ENCODE data around the gene STIP1.
"Not testable (repeated sequence)": the region's sequence is repeated elsewhere in the genome, so short reads cannot be mapped to it uniquely, and the experiment has no call there.

STIP1 gene

DNA sequence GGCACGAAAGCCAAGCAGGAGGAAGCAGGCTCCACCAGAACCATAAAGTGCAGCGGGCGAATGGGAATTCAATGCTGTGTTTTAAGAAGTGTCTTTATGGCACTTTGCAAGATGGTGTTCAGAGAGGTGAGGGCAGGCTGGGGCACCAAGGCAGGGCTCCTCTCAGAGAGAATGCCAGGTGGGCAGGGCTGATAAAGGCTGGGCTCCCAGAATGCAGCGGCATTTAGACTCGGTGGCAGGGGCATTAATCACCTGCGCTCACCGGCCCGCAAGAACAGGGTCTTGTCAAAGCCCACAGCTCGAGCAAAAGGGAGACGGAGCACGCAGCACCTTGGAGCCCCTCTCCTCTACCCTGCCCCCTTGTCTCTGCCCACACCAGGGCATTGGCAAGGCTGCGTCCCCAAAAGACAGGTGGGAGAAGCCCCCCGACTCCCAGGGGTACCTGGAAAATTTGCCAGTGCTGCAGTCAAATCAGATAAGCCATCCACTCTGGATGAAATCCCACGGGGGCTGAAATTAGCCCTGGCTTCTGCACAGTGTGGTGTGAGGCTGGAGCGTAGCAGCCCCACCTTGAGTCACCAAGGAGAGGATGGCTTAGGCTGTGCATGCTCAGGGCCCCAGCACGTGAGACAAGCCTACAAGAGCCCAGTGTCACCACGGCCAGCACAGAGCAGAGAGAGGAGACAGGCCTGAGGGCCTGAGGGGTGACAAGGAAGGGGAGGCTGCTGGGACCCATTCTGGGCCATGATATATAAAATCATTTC, 28.2 kb upstream of the STIP1 start:
- DNase-seq (ENCODE audit: low read depth), result no peak

DNA sequence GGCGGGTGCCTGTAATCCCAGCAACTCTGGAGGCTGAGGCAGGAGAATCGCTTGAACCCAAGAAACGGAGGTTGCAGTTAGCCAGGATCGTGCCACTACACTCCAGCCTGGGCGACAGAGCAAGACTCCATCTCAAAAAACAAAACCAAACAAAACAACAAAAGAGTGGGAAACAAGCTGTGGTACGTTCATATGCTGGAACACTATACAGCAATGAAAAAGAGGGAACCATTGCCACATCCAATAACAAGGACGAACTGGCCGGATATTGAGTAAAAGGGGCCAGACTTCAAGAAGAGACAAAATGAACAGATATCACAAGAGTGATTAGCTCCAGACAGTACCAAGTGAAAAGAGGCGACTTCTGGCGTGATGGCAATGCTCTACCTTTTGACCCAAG, 24.9 kb upstream of the STIP1 start:
- DNase-seq (ENCODE audit: low read depth), result no peak

DNA sequence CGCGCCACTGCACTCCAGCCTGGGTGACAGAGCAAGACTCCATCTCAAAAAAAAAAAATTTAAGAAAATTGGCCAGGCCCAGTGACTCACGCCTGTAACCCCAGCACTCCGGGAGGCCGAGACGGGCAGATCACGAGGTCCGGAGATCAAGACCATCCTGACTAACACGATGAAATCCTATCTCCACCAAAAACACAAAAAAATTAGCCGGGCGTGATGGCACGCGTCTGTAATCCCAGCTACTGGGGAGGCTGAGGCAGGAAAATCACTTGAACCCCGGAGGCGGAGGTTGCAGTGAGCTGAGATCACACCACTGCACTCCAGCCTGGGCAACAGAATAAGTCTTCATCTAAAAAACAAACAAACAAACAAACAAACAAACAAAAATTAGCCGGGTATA, 23.2 kb upstream of the STIP1 start:
- not testable (repeated sequence) for DNase-seq (ENCODE audit: low read depth)

DNA sequence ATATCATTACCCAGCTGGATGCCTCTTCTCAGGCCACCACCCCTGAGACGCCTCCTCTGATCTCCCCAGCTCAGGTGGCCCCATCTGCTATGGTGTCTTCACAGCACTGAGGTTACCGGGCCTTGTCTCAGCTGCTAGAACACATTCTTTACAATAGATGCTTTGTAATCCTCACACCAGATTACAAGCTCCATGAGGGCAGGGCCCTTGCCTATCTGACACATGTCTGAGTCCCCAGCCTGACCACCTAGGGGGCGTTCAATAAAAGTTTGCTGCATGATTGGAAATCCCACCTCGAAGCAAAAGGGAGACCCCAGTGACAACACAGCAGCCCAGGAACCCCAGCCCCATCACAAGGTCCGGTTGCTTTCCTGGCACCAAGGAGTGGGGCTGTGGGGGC, 22.0 kb upstream of the STIP1 start:
- no peak for DNase-seq (ENCODE audit: low read depth)

DNA sequence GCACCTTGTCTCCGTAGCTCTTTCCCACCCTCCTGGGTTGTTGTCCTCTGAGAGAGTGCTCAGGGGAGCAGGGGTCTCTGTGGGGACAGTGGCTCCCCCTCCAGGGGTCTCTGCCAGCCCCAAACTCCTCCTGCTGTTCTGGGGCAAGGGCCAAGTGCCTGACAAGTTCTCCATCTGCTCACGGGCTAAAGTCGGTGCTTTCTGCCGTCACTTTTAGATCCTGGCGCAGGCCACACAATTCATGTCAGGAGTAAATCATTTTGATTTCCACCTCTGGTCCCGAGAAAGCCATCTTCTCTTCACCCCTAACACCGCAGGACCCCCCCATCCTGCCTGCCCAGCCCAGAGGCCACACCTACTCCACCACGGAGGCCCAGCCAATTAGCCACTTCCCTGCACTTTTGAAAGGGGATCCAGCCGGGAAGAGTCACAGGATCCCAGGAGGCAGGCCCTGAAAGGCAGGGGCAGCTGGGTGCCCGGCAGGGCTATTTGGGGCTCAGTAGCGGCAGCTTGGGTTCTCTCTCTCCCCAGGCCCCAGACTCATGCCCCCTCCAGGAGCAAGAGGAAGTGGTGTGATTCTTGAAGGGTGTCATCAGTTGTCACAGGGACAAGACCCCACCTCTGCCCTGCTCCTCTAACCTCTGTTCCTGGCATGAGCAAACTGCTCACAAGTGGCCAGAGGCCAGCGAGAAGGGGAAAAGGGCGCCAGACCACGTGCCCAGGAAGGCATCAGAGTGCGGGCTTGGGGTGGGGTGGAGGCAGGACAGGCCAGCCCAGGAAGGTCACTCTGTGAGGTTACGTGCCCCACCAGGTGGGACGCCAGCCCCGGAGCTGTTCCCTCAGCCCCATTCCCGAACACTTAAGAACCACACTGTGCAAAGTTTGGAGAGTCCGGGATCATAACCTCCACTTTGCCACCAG, 21.3 kb upstream of the STIP1 start:
- no peak for DNase-seq (ENCODE audit: low read depth)

DNA sequence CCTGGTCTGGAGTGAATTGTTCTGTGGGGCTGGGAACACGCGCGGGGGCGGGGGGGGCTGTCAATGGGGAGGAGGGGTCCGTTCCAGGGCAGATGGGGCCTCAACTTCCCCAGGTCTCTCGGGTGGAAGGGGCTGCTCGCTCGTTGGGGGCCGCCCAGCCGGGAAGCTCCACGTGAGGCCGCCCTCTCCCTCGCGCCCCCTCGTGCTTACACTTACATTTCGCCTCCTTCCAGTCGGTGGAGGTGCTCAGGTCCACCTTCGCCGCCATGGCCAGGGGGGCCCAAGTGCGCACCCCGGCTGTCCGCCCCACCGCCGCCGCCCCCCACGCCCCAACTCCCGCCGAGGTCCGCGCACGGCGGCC, 20.5 kb upstream of the STIP1 start:
- no peak for DNase-seq (ENCODE audit: low read depth)

DNA sequence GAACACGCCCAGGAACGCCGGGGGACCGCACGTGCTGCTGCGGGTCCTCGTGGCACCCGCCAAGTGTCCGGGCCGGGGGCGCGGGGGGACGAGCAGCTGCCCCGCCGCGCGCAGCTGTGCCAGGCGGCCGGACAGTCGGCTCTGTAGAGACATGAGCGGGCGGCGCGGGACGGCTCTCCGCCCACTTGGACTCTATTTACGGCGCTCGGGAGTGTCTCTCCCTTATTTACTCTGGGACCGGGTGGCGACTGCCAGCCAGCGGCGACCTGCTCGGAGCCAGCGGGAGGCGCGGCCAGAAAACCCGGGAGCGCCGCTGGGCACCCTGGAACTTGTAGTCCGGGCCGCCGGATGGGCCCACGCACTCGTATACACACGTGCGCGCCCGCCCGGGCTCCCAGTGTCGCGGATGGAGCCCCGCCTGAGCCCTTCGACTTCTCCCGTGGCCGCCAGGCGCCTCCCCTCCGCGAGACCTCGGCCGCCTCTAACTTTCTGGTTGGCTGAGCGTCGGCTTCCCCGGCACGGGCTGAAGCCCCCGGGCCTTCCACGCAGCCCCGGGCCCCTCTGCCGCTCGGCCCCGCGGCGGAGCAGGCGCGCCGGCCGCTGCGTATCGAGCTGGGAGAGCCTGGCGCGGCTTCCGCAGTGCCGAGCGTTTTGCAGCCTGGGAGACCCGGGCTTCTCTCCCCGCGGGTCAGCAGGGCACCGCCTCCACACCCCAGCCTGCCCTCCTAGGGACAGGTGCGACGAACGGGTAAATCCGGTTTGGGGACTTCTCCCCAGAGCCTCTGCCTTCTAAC, 19.9 kb upstream of the STIP1 start, which contains the start of gene MACROD1:
TSS of gene MACROD1 (minus strand) at position 272 of the 794 bp plus-strand sequence. CDS start at position 153, 119 bp downstream.
- DNase-seq (ENCODE audit: low read depth), result peak; percentile 57

DNA sequence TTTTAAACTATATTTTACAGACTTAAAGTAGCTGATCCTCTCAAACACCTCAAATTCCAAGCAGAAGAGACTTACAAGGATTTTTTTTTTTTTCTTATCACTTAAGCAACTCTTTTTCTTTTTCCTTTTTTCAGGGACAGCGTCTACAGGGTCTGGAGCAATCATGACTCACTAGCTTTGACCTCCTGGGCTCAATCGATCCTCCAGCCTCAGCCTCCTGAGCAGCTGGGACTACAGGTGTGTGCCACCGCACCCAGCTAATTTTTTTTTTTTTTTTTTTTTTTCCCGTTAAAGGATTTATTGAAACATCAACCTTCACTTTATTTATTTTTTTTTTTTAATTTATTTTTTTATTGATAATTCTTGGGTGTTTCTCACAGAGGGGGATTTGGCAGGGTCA, 15.6 kb upstream of the STIP1 start:
- DNase-seq (ENCODE audit: low read depth), result no peak

DNA sequence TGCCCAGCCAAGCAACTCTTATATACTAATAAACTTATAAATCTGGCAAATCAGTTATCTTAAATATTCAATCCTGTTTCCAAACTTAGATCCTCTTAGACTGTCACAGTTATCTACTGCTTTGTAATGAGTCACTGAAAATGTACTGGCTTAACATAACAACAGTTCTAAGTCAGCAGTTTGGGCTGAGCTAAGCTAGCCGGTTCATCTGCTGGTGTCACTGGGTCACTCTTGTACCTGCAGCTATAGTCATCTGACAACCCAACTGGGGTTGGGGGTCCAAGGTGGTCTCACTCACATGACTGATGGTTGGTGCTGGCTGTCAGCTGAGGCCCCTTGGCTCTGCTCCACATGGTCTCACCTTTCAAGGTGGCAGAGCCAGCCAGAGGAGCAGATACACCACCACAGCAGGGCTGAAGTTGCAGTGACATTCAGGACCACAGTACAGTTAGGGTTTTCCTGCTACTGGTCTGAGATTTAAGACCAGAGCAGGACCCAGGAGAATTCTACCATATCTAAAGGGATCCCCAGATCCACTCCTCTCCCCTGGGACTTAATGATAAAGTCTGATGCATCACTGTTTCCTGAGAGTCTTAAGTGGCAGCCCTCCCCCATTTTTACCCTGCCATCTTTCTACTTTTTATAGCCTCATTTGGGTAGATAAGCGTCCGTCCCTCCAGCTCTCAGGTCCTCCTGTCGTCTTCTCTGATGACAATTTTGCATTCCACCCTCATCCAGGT, 12.2 kb upstream of the STIP1 start:
- no peak for DNase-seq (ENCODE audit: low read depth)

DNA sequence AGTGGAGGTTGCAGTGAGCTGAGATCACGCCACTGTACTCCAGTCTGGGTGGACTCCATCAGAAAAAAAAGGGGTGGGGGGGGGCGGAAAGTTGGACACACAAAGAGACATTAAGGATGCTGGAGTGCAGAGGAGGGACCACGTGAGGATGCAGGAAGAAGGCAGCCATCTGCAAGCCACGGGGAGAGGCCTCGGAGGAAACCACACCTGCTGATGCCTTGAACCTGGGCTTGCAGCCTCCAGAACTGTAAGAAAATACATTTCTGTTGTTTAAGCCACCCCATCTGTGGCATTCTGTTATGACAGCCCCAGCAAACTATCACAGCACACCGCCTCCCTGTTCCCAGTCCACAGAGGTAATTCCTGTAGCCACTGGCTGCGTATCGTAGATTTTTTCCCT, 9.2 kb upstream of the STIP1 start:
- DNase-seq (ENCODE audit: low read depth), result no peak

DNA sequence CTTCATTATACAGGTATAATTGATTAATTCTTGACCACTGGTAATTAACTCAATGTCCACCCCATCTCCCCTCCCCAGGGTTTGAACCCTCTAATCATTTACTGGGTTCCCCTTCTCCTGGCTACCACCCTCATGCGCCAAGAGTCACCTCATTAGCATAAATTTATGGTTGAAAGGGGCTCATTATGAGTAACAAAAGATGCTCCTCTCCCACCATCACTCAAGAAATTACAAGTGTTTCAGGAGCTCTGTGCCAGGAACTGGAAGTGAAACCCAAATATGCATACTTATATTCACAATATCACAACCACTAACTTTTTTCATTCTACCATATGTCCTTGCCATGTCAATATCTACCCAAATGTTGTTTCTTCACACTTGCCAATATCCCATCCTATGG, 7.8 kb upstream of the STIP1 start:
- no peak for DNase-seq (ENCODE audit: low read depth)

DNA sequence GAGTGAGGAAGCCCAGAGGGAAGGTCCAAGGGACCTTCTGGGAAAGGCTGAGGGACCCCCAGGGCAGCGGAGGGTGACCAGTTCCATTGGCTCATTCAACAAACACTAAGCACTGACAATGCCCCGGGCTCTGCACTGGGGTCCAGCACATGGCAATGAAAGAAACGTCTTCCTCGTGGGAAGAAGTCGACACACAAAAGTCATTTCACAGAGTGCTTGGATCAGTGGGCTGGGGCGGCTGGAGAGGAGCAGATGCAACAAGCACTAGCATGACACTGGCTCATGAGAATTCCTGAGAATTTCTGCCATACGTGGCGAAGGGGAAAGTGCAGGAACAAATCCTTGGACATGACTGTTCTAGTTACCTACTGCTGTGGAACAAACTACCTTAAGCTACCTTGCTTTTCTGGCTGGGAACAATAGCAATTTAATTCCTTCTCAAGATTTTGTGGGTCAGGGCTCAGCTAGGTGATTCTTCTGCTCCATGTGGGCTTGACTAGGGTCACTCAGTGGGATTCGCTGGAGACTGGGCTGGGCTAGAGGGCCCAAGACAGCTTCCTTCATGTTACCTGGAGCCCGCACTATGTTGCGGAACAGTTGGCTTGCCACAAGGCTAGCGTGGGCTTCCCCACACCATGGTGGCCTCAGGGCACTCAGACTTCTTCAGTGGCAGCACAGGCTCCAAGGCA, 6.9 kb upstream of the STIP1 start:
- DNase-seq (ENCODE audit: low read depth), result no peak

DNA sequence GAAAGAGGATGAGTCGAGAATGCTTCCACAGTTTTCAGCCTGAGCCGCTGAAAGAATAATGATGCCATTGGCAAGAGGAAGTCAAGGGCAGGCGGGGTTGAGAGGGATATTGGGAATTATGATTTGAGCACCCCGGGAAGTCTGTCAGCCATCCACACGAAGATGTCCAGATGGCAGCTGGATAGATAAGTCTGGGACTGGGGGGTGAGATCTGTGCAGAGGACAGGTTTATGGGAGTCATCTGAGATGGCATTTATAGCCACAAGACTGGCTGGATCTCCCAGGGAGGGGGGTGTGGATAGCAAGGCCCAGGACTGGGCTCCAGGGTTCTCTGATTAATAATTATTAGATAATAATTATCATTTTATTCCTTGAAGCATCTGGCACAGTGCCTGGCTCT, 5.1 kb upstream of the STIP1 start:
- no peak for DNase-seq (ENCODE audit: low read depth)

DNA sequence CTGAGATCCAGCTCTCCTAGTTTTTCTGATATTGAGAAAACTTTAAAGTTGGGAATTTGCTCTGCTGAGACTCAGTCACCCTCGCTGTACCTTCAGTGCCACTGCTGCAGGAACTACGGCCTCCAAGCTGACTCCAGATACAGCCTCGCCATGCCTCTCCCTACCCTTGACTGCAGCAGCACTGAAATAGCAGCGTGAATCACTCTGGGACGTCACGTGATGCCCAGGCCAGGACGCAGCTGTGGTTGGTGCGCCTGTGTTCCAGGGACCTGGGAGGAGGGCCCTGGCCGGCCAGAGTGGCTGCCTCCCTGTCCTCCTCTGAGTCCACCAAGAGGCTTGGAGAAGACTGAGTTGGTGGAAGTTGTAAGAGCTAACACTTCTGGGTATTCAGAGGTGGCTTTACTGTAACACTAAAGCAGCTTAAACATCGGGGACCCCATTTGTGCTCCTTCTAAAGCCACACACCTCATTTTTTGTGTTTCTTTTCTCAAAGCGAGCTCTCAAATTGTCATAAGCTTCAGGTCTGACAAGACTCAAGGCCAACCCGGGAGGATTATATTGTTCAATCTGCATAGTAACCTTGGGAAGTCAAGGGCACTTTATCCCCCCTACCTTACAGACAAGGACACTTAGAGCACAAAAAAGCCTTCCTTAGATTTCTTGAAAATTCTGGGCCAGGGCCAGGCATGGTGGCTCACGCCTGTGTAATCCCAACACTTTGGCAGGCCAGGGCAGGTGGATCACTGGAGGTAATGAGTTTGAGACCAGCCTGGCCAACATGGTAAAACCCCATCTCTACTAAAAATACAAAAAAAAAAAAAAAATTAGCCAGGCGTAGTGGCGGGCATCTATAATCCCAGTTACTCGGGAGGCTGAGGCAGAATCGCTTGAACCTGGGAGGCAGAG, 4.2 kb upstream of the STIP1 start:
- no peak for DNase-seq (ENCODE audit: low read depth)

DNA sequence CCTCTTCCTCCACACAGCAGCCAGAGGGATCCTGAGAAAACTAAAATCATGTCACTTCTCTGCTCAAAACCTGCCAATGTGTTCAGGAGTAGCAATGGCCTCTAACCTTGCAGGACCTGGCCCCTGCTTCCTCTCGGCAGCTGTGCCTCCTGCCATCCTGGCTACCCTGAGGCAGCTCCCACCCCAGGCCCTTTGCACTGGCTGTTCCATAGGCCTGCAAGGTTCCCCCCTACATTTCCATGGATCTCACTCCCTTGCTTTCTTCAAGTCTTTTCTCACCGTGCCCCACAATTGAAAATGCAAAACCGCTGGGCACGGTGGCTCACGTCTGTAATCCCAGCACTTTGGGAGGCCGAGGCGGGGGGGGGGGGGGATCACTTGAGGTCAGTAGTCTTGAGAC, 2.1 kb upstream of the STIP1 start:
- DNase-seq (ENCODE audit: low read depth), result no peak

DNA sequence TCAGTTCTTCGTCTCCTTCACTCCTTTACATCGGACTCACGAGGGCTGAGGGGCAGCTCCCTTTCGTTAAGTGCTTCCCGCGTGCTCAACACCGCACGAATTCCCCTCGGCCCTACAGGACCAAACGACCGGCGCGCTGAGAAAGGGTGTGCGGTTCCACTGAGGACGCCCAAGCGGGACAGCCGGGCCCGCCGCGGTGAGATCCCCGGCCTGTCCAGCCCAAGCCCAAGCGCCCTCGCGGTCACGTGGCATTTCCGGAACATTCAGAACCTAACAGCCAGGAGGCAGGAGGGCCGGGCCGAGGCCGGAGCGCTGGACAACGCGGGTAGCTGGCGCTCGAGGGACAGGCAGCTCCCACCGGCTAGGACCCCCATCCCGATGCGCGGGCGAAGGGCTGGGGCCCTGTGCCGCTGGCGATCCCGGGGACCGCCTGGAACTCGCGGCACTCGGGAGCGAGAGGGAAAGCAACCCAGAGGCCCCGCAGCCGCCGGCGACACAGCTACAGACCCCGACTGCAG, 737 bp upstream of the STIP1 start:
- no peak for DNase-seq (ENCODE audit: low read depth)

DNA sequence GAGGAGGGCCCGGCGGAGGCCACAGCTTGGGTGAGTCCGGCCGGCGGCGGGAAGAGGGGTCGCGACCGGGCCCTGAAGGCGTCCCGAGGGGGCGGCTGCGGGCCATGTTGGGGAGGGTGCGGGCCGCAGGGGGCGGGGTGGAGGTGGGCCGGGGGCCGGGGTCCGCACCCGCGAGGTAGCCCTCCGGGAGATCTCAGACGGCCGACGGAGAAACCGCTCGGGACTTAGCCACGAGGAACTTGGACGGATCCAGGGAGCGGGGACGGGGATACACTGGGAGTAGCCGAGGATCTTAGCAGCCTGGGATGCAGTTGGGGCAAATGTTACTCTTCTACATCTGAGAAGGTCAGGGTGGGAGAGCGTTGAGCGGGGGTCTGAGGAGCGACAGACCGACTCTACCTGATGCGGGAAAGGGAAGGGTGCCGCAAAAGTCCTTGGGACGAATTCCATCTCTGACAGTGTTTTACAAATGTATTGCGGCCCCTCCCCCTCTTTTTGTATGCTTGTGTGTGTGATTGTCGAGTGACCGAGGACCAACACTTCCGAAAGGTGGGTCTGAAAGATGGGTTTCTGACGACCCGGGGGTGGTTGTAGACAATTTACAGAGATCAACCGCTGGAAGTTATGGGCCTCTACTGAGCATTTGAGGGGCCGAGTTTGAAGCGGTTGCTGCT, 658 bp downstream of the STIP1 start:
- DNase-seq (ENCODE audit: low read depth), result no peak

DNA sequence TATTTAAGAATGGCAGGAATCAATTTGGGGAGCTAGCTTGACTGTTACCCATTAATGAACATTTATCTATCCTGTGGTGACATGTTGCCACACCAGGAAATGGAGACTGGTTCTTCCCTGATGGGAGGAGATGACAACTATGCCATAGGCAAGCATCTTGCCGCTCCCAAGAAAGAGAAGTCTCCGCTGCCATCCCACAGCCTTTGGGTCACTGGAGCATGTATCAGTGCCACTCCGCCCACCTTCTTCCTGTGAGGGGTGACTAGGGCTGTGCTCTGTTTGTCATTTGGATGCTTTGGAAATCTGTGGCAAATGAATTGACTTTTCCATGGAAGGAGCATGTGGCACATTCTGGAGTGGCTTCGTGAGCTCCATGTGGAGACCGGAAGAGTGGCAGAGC, 6.5 kb downstream of the STIP1 start:
- no peak for DNase-seq (ENCODE audit: low read depth)

DNA sequence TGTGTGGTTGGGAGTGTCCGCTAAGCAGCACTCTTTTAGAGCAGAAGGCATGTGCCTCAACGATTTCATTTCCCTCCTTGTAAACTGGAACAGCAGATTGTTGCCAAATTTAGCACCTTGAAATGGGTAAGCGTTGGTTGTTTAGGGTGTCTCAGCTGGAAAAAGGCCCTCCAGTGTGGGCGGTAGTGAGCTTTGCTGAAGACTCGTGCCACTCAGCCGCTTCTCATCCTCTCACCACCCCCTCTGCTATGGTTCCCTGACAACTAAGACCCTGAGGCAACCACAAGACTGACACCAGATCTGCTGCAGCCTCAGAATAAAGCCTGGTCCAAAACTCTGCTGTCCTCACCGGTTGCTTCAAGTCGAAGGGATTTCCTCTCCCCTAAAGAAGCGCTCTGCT, 10.7 kb downstream of the STIP1 start:
- DNase-seq (ENCODE audit: low read depth), result no peak
